ENCODE results near the gene GATA2.

GATA2 gene

GRCh38 chr3:128503164-128503651 is 10.2 kb upstream of the GATA2 start:
- no peak for DNase-seq (ENCODE audit: low read depth)
- TF ChIP-seq CTCF (conservative IDR thresholded peaks at IDR 0.05; ENCODE audit: control insufficient read depth, insufficient read depth, low read depth, low read length), result peak; percentile 16
- no peak overlapping the region for H3K4me3 ChIP-seq (ENCODE audit: control insufficient read depth, low read depth, low read length)

GRCh38 chr3:128502712-128503111 is 9.7 kb upstream of the GATA2 start:
- H3K4me3 ChIP-seq (ENCODE audit: control insufficient read depth, low read depth, low read length), result no peak overlapping the region
- no peak for DNase-seq (ENCODE audit: low read depth)
- TF ChIP-seq CTCF (conservative IDR thresholded peaks at IDR 0.05; ENCODE audit: control insufficient read depth, insufficient read depth, low read depth, low read length), result no peak

GRCh38 chr3:128501431-128501830 is 8.4 kb upstream of the GATA2 start:
- no peak overlapping the region for H3K4me3 ChIP-seq (ENCODE audit: control insufficient read depth, low read depth, low read length)
- no peak for TF ChIP-seq CTCF (conservative IDR thresholded peaks at IDR 0.05; ENCODE audit: control insufficient read depth, insufficient read depth, low read depth, low read length)
- DNase-seq (ENCODE audit: low read depth), result no peak

- TF ChIP-seq CTCF (conservative IDR thresholded peaks at IDR 0.05; ENCODE audit: control insufficient read depth, insufficient read depth, low read depth, low read length), result no peak
- DNase-seq (ENCODE audit: low read depth), result no peak
- H3K4me3 ChIP-seq (ENCODE audit: control insufficient read depth, low read depth, low read length), result no peak overlapping the region
Observed at GRCh38 chr3:128500556-128500955, 7.6 kb upstream of the GATA2 start.

- H3K4me3 ChIP-seq (ENCODE audit: control insufficient read depth, low read depth, low read length), result no peak overlapping the region
- TF ChIP-seq CTCF (conservative IDR thresholded peaks at IDR 0.05; ENCODE audit: control insufficient read depth, insufficient read depth, low read depth, low read length), result no peak
- DNase-seq (ENCODE audit: low read depth), result peak; percentile 20
Observed at GRCh38 chr3:128499724-128500275, 6.8 kb upstream of the GATA2 start.

- H3K4me3 ChIP-seq (ENCODE audit: control insufficient read depth, low read depth, low read length), result no peak overlapping the region
- DNase-seq (ENCODE audit: low read depth), result no peak
- no peak for TF ChIP-seq CTCF (conservative IDR thresholded peaks at IDR 0.05; ENCODE audit: control insufficient read depth, insufficient read depth, low read depth, low read length)
Observed at GRCh38 chr3:128498901-128499530, 6.0 kb upstream of the GATA2 start.

Measured in fibroblast of mammary gland (primary cell).